ENCODE measurements around the gene ACO2. TPM values are rescaled to one million over a fixed set of nuclear protein-coding genes. Genes with fewer than 3 reads are reported as not detected.

ACO2 gene
- total and polyA plus RNA-seq, 2 of the 13 experiments (the other 11 are each of a cell fraction or from before 2014, with no cell fraction given): 19.2 to 45.6 TPM

DNA sequence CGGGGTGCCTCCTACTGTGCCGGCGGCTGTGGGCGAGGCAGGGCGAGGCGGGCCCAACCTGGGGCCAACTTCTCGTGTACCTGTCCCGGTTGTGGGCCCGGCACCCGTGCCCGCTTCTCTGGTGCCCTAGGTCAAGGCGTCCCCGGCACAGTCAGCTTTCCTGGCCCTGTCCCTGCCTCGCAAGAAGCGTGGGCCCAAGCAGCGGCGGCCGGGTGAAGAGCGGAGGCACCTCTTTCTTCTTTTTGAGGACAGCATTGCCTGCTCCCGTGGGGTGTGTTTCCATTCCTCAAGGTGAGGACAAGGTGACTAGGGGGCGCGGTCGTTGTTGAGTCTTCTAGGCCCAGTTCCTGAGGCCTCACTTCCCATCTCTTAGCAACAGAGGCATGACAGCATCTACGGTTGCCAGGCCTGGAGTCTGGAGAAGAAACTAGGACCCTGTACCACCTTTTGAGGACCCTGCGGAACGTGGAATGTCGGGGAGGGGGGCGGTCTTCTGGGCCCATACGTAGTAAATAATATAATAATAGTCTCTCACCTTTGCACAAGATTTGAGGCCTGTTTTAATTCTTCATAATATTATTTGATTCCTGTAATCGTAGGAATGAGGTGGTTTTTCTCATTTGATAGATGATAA lies 418 bp downstream of the ACO2 start (continued):
- no peak for TF ChIP-seq ZSCAN5A (CRISPR knock-in tag; IDR thresholded peaks at IDR 0.05; ENCODE audit: borderline replicate concordance)
- TF ChIP-seq FOXA3 (CRISPR knock-in tag; IDR thresholded peaks at IDR 0.05): no peak
- no peak for TF ChIP-seq PREB (CRISPR knock-in tag; IDR thresholded peaks at IDR 0.05)
- no peak for TF ChIP-seq MEIS1 (CRISPR knock-in tag; IDR thresholded peaks at IDR 0.05; ENCODE audit: borderline replicate concordance)
- TF ChIP-seq XBP1 (CRISPR knock-in tag; IDR thresholded peaks at IDR 0.05): no peak
- TF ChIP-seq ARNT (IDR thresholded peaks at IDR 0.05): no peak
- no peak for TF ChIP-seq THYN1 (CRISPR knock-in tag; IDR thresholded peaks at IDR 0.05; ENCODE audit: borderline replicate concordance, low read depth)
- TF ChIP-seq ZNF335 (CRISPR knock-in tag; IDR thresholded peaks at IDR 0.05): no peak
- TF ChIP-seq CREM (IDR thresholded peaks at IDR 0.05): no peak; the same call in 1 of the 2 replicates
- no peak for TF ChIP-seq CREM (CRISPR knock-in tag; IDR thresholded peaks at IDR 0.05)
- no peak for TF ChIP-seq MYNN (CRISPR knock-in tag; IDR thresholded peaks at IDR 0.05; ENCODE audit: low read depth)
- TF ChIP-seq HDAC2 (CRISPR knock-in tag; IDR thresholded peaks at IDR 0.05): no peak
- TF ChIP-seq BRD4 (CRISPR knock-in tag; IDR thresholded peaks at IDR 0.05): no peak
- no peak for TF ChIP-seq HNRNPLL (IDR thresholded peaks at IDR 0.05; ENCODE audit: low read depth, low read length, poor library complexity, severe bottlenecking)
- TF ChIP-seq ZMYM2 (CRISPR knock-in tag; IDR thresholded peaks at IDR 0.05): no peak
- TF ChIP-seq ZNF577 (CRISPR knock-in tag; IDR thresholded peaks at IDR 0.05; ENCODE audit: borderline replicate concordance, low read depth): 0 out of 2 replicates have a peak, but pooled peaks have one; percentile 66
- no peak for TF ChIP-seq ATF7 (IDR thresholded peaks at IDR 0.05)
- TF ChIP-seq ATF7 (CRISPR knock-in tag; IDR thresholded peaks at IDR 0.05): peak; percentile 8; the same call in 1 of the 2 replicates
- TF ChIP-seq PRMT3 (CRISPR knock-in tag; IDR thresholded peaks at IDR 0.05; ENCODE audit: borderline replicate concordance, low read depth): no peak
- TF ChIP-seq, protein P1, sequence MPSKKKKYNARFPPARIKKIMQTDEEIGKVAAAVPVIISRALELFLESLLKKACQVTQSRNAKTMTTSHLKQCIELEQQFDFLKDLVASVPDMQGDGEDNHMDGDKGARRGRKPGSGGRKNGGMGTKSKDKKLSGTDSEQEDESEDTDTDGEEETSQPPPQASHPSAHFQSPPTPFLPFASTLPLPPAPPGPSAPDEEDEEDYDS (CRISPR knock-in tag; IDR thresholded peaks at IDR 0.05): no peak
- no peak for TF ChIP-seq ARID5B (CRISPR knock-in tag; IDR thresholded peaks at IDR 0.05)
- no peak for TF ChIP-seq HCFC1 (IDR thresholded peaks at IDR 0.05; ENCODE audit: low read depth, low read length)
- TF ChIP-seq TFAP4 (IDR thresholded peaks at IDR 0.05; ENCODE audit: borderline replicate concordance, low read depth): no peak
- TF ChIP-seq ZNF598 (CRISPR knock-in tag; IDR thresholded peaks at IDR 0.05; ENCODE audit: borderline replicate concordance): no peak

Measured in HepG2 (cell line).